ENCODE results near the gene IGF1R. TPM values are rescaled to one million over a fixed set of nuclear protein-coding genes. Genes with fewer than 3 reads are reported as not detected.

The IGF1R gene
- total and polyA plus RNA-seq, 4 donors, result 17.6 to 34.8 (median 21.0) TPM

GRCh38 chr15:98838387-98839259 is 190.3 kb downstream of the IGF1R start:
- Histone ChIP-seq H3K4me1 (ENCODE audit: control insufficient read depth, insufficient read depth, low read length) (no peaks in the 10 kb centered on the region), H3K36me3 (ENCODE audit: control insufficient read depth, insufficient read depth, low read length) (no peaks in the 10 kb centered on the region), H3K27ac (ENCODE audit: low read depth, low read length) (no peak overlapping the region), H3K27me3 (ENCODE audit: control insufficient read depth, insufficient read depth, low read length) (no peaks in the 10 kb centered on the region), H3K9me3 (ENCODE audit: control insufficient read depth, insufficient read depth, low read length) (no peaks in the 10 kb centered on the region), H3K4me3 (ENCODE audit: low read depth, low read length) (no peak overlapping the region)
- 42% methylated on average over 5 of the region's 5 CpGs for WGBS (ENCODE audit: insufficient coverage)
- DNase-seq (ENCODE audit: low read depth in 4 of 6, low spot score in 6 of 6), result no peak

GRCh38 chr15:98840053-98840452 is 191.7 kb downstream of the IGF1R start:
- DNase-seq (ENCODE audit: low read depth in 4 of 6, low spot score in 6 of 6), result no peak
- no peak overlapping the region for H3K27ac ChIP-seq (ENCODE audit: low read depth, low read length)
- WGBS (ENCODE audit: insufficient coverage), result 54% methylated on average over 2 of the region's 5 CpGs
- H3K4me1 ChIP-seq (ENCODE audit: control insufficient read depth, insufficient read depth, low read length), result no peaks in the 10 kb centered on the region
- no peak overlapping the region for H3K4me3 ChIP-seq (ENCODE audit: low read depth, low read length)
- H3K36me3 ChIP-seq (ENCODE audit: control insufficient read depth, insufficient read depth, low read length), result no peaks in the 10 kb centered on the region
- H3K9me3 ChIP-seq (ENCODE audit: control insufficient read depth, insufficient read depth, low read length), result no peaks in the 10 kb centered on the region
- H3K27me3 ChIP-seq (ENCODE audit: control insufficient read depth, insufficient read depth, low read length), result no peaks in the 10 kb centered on the region

GRCh38 chr15:98841419-98841970 is 193.2 kb downstream of the IGF1R start:
- Histone ChIP-seq H3K4me1 (ENCODE audit: control insufficient read depth, insufficient read depth, low read length) (no peaks in the 10 kb centered on the region), H3K36me3 (ENCODE audit: control insufficient read depth, insufficient read depth, low read length) (no peaks in the 10 kb centered on the region), H3K27ac (ENCODE audit: low read depth, low read length) (no peak overlapping the region), H3K27me3 (ENCODE audit: control insufficient read depth, insufficient read depth, low read length) (no peaks in the 10 kb centered on the region), H3K4me3 (ENCODE audit: low read depth, low read length) (no peak overlapping the region), H3K9me3 (ENCODE audit: control insufficient read depth, insufficient read depth, low read length) (no peaks in the 10 kb centered on the region)
- 80% methylated on average over 1 of the region's 4 CpGs for WGBS (ENCODE audit: insufficient coverage)
- no peak for DNase-seq (ENCODE audit: low read depth in 4 of 6, low spot score in 6 of 6)

- 52% methylated on average over 3 of the region's 6 CpGs for WGBS (ENCODE audit: insufficient coverage)
- Histone ChIP-seq H3K27me3 (ENCODE audit: control insufficient read depth, insufficient read depth, low read length) (no peaks in the 10 kb centered on the region), H3K4me1 (ENCODE audit: control insufficient read depth, insufficient read depth, low read length) (no peaks in the 10 kb centered on the region), H3K4me3 (ENCODE audit: low read depth, low read length) (no peak overlapping the region), H3K27ac (ENCODE audit: low read depth, low read length) (no peak overlapping the region), H3K36me3 (ENCODE audit: control insufficient read depth, insufficient read depth, low read length) (no peaks in the 10 kb centered on the region), H3K9me3 (ENCODE audit: control insufficient read depth, insufficient read depth, low read length) (no peaks in the 10 kb centered on the region)
- no peak for DNase-seq (ENCODE audit: low read depth in 4 of 6, low spot score in 6 of 6)
Observed at GRCh38 chr15:98842192-98842972, 194.0 kb downstream of the IGF1R start.

GRCh38 chr15:98842973-98843285 is 194.6 kb downstream of the IGF1R start:
- Histone ChIP-seq H3K4me1 (ENCODE audit: control insufficient read depth, insufficient read depth, low read length) (no peaks in the 10 kb centered on the region), H3K27me3 (ENCODE audit: control insufficient read depth, insufficient read depth, low read length) (no peaks in the 10 kb centered on the region), H3K4me3 (ENCODE audit: low read depth, low read length) (no peak overlapping the region), H3K27ac (ENCODE audit: low read depth, low read length) (no peak overlapping the region), H3K9me3 (ENCODE audit: control insufficient read depth, insufficient read depth, low read length) (no peaks in the 10 kb centered on the region), H3K36me3 (ENCODE audit: control insufficient read depth, insufficient read depth, low read length) (no peaks in the 10 kb centered on the region)
- 100% methylated on average over 1 of the region's 4 CpGs for WGBS (ENCODE audit: insufficient coverage)
- no peak for DNase-seq (ENCODE audit: low read depth in 4 of 6, low spot score in 6 of 6)

GRCh38 chr15:98843844-98844243 is 195.5 kb downstream of the IGF1R start:
- Histone ChIP-seq H3K36me3 (ENCODE audit: control insufficient read depth, insufficient read depth, low read length) (no peaks in the 10 kb centered on the region), H3K9me3 (ENCODE audit: control insufficient read depth, insufficient read depth, low read length) (no peaks in the 10 kb centered on the region), H3K27me3 (ENCODE audit: control insufficient read depth, insufficient read depth, low read length) (no peaks in the 10 kb centered on the region), H3K4me3 (ENCODE audit: low read depth, low read length) (no peak overlapping the region), H3K27ac (ENCODE audit: low read depth, low read length) (no peak overlapping the region), H3K4me1 (ENCODE audit: control insufficient read depth, insufficient read depth, low read length) (no peaks in the 10 kb centered on the region)
- no peak for DNase-seq (ENCODE audit: low read depth in 4 of 6, low spot score in 6 of 6)
- WGBS (ENCODE audit: insufficient coverage), result no CpG with 5 or more reads among the region's 4 CpGs

- H3K4me1 ChIP-seq (ENCODE audit: control insufficient read depth, insufficient read depth, low read length), result no peaks in the 10 kb centered on the region
- no peak overlapping the region for H3K27ac ChIP-seq (ENCODE audit: low read depth, low read length)
- H3K4me3 ChIP-seq (ENCODE audit: low read depth, low read length), result no peak overlapping the region
Observed at GRCh38 chr15:98844261-98844660, 195.9 kb downstream of the IGF1R start.

GRCh38 chr15:98845138-98845884 is 197.0 kb downstream of the IGF1R start:
- Histone ChIP-seq H3K9me3 (ENCODE audit: control insufficient read depth, insufficient read depth, low read length) (no peaks in the 10 kb centered on the region), H3K4me1 (ENCODE audit: control insufficient read depth, insufficient read depth, low read length) (peaks cover 3% of the 10 kb centered on the region), H3K4me3 (ENCODE audit: low read depth, low read length) (no peak overlapping the region), H3K36me3 (ENCODE audit: control insufficient read depth, insufficient read depth, low read length) (no peaks in the 10 kb centered on the region), H3K27me3 (ENCODE audit: control insufficient read depth, insufficient read depth, low read length) (no peaks in the 10 kb centered on the region), H3K27ac (ENCODE audit: low read depth, low read length) (no peak overlapping the region)
- no CpG with 5 or more reads among the region's 6 CpGs for WGBS (ENCODE audit: insufficient coverage)
- DNase-seq (ENCODE audit: low read depth in 4 of 6, low spot score in 6 of 6), result no peak

More at GRCh38 chr15:98844261-98844660, 195.9 kb downstream of the IGF1R start:
- no CpG with 5 or more reads among the region's 3 CpGs for WGBS (ENCODE audit: insufficient coverage)
- DNase-seq (ENCODE audit: low read depth in 4 of 6, low spot score in 6 of 6), result no peak
- no peaks in the 10 kb centered on the region for H3K27me3 ChIP-seq (ENCODE audit: control insufficient read depth, insufficient read depth, low read length)
- no peaks in the 10 kb centered on the region for H3K36me3 ChIP-seq (ENCODE audit: control insufficient read depth, insufficient read depth, low read length)
- H3K9me3 ChIP-seq (ENCODE audit: control insufficient read depth, insufficient read depth, low read length), result no peaks in the 10 kb centered on the region

GRCh38 chr15:98850961-98851572 is 202.7 kb downstream of the IGF1R start:
- peak in 2 of 6 donors; percentile 79 to 86 for DNase-seq (ENCODE audit: low read depth in 4 of 6, low spot score in 6 of 6)
- WGBS (ENCODE audit: insufficient coverage), result 15% methylated on average over 14 of the region's 15 CpGs
- Histone ChIP-seq H3K4me1 (ENCODE audit: control insufficient read depth, insufficient read depth, low read length) (peaks cover 44% of the 10 kb centered on the region), H3K36me3 (ENCODE audit: control insufficient read depth, insufficient read depth, low read length) (no peaks in the 10 kb centered on the region), H3K27ac (ENCODE audit: low read depth, low read length) (peak overlapping the region; percentile 87), H3K27me3 (ENCODE audit: control insufficient read depth, insufficient read depth, low read length) (no peaks in the 10 kb centered on the region), H3K4me3 (ENCODE audit: low read depth, low read length) (no peak overlapping the region), H3K9me3 (ENCODE audit: control insufficient read depth, insufficient read depth, low read length) (no peaks in the 10 kb centered on the region)
